HG02571 (cell line): ENCODE data around the gene PACRGL.

ENCODE experiments used
- ATAC-seq: cut with Tn5 transposase; IDR thresholded peaks from one replicate; pipeline ENCODE4 v1.9.1; 2021; ENCODE audit warnings: mild to moderate bottlenecking, moderate library complexity; ENCODE audit not compliant: unreplicated experiment

Gene PACRGL

DNA sequence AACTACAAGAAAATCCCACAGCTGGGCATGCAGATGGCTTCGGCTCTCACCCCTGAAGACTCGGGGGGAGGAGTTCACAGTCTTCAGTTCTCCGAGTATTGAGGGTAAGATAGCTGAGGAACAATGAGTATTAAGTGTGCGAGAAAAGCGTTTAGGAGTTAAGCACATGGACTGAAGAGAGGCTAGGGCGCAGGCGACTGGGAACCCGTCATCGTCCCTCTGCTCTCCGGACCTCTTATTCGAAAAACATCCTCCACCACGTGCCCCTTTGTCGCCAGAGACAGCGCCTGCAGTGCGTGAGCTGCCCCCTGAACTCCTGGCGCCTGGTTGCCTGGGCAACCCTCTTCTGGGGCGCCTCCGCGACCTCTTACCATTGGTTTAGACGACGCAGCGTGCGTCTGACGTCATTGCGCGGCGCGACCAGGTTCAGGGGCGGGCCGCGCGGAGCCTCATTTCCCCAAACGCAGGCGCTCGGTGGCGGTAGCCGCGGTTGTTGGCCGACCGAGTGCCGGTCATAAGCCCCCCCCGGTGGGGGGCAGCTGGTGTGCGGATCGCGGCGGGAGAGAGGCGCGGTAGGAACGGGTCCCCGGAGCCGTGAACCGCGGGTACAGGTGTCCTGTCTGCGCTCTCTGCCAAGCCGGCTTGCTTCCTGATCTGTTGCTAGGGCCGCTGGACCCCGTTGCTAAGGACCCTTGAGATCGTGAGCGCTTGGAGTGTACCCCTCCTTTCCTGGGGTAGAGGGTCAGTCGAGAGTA, at the start of gene PACRGL:
Gene PACRGL (plus strand): TSS at position 452 of the 755 bp plus-strand sequence. CDS start 4,024 bp downstream, outside the sequence.
- peak; percentile 100 for ATAC-seq

DNA sequence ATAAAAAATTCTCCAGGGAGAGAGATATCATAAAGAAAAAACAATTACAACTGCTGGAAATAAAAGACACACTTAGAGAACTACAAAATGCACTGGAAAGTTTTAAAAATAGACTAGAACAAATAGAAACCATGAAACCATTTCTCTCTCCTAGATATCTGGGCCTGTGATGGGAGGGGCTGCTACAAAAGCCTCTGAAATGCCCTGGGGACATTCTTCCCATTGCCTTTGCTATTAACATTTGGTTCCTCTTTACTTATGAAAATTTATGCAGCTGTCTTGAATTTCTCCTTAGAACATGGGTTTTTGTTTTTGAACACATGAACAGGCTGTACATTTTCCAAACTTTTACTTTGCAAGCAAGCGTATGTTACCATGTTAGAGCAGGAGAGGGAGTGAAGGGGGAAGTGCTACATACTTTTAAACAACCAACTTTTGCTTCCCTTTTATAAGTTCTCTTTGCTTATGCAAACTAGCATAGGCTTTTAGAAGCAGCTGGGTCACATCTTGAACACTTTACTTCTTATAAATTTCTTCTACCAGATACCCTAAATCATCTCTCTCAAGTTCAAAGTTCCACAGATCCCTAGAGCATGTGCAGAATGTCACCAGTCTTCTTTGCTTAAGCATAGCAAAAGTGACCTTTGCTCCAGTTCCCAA, 47.9 kb upstream of the PACRGL start:
- no peak for ATAC-seq

DNA sequence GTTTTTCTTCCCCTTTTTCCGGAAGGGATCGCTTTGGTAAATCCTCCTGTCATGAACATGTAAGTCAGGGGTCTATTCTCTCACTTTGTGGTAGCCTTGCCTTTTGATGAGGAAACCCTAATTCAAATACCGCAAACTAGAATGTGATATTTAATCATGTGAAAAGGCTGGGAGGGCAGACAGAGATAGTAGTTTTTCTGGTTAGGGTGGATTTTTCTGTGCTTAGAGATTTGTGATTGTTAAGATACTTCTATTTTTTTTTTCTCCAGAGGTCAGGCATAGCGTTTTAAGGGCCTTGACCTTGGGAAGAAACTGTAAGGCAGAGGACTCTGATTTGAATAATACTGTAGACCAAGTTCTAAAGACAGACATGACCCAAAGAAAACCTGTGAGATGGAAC, 41.8 kb upstream of the PACRGL start:
- no peak for ATAC-seq

- ATAC-seq: no peak
Observed at GRCh38 chr4:20662851-20663250, 37.4 kb upstream of the PACRGL start.

DNA sequence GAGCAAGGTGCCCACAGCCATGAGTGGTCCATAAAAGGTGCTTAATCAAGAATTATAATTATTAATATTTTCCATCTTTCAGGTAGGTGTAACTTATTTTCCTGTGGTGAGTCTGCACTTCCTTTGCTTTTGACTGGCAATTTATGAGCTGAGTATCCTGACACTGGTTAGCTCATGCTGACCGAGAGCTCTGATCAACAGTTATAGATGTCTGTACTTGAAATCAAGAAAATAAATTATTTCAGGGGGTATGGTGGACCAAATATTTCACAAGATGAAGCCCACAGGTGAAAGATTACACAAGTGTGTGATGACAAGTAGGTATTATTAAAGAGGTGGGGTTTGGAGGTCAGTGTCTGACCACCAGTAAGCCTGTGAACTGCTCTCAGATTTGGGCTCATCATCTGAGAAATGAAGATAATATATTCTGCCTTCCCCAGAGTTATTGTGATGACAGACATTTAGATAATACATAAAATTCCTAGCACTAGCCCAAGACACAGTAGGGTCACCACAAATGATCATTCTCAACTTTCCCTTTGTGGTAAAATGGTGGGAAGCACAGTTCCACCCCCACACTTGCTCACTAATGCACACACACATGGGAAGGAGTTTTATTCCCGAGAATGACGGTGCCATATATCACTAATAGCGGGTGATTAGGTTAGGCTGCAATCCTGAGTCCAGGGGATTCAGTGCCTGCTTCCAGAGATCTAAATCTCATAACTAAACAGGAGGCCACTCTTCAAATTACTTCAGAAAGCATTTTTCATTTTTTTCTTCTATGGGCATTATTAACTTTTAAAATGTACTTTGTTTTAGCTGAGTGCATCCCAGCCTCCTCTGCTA, 34.0 kb upstream of the PACRGL start:
- ATAC-seq: no peak

DNA sequence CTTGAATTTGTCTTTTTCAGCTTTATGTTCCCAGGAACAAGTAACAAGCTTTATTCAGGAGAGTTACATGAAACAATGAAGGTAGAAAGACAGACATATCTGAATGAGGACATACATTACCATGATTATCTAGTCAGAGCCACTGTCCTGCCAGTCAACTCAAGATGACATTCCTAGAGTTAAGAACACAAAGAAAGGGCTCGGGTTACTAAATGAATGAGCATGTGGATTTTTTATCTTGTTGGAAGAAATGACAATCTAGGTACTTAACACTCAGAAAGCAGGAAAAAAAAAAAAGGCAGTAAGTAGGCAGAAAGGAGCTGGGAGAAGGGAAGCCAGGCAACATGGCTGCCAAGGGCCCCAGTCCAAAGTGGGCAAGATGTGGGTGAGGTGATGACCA, 28.0 kb upstream of the PACRGL start:
- no peak for ATAC-seq

GRCh38 chr4:20675786-20676185, 24.5 kb upstream of the PACRGL start:
- no peak for ATAC-seq

DNA sequence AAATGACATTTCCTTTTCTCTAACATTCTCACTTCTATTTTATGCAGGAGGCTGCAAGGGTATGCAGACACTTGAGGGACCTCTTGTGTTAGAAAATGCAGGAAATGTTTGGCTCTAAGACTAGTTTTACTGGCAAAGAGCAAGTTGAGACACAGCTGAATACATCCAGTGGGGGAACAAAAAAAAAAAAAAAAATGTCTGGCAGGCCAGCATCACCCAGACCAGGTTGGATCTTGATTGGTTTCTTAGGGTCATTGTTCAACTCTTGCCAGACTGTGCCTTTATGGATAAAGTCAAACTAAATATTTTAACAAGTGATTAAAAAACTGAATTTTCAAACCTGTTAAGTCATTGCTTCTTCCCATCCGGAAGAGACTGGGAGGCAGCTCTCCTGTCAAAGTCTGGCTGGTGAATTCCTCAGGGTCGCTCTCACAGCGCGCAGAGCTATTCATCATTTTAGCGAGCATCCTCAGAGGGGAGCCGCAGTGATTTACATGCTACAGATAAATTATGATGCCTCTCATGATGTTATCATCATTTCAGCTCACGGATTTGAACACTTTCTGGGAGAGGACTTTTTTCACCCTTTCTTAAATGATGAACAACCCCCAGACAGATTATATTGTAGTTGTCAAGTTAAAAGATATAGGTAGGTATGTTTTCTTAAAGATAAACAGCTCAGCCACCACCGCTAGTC, 23.6 kb upstream of the PACRGL start:
- ATAC-seq: no peak

DNA sequence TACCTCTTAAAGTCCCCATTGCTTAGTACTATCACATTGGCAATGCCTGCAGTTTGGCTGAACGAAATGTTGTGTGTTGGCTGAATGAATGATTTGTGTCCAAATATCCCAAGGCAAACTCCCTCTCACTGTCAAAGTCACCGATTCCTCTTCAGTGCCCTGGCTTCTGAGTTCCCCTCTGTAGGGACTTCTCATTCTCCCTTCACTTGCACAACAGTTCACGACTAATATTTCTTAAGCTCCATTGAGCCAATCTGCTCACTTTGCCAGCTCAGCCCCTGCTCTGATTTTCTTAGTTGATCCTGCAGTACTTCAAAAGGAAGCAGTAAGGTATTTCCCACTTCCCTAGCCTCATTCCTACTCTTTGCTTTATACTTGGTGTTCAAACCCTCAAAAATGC, 21.9 kb upstream of the PACRGL start:
- no peak for ATAC-seq

GRCh38 chr4:20679951-20680350, 20.3 kb upstream of the PACRGL start:
- ATAC-seq: no peak

GRCh38 chr4:20680736-20681135, 19.5 kb upstream of the PACRGL start:
- no peak for ATAC-seq

- no peak for ATAC-seq
Observed at GRCh38 chr4:20681271-20681670, 19.0 kb upstream of the PACRGL start.

GRCh38 chr4:20682853-20683252, 17.4 kb upstream of the PACRGL start:
- ATAC-seq: no peak

GRCh38 chr4:20683766-20684165, 16.5 kb upstream of the PACRGL start:
- no peak for ATAC-seq

GRCh38 chr4:20684852-20685763, 15.2 kb upstream of the PACRGL start:
- no peak for ATAC-seq

- ATAC-seq: no peak
Observed at GRCh38 chr4:20687864-20688263, 12.4 kb upstream of the PACRGL start.

GRCh38 chr4:20696815-20697214, 3.4 kb upstream of the PACRGL start:
- ATAC-seq: no peak

DNA sequence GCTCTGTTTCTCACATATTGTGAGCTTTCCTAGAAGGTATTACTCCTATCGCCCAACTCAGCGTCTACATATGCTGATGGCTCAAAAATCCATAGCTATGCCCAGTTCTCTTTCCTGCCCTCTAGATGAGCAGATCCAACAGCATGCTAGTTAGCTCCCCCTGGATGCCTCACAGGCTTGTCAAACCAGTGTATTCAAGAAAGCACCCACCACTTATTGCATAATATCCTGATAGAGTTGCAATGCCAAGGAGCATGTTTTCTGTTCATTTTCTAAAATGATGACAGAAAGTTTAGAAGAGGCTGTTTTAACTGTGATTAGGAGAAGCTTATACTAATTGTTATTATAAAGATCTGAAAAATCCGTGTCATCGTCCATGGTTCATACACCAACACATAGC, 1.9 kb upstream of the PACRGL start:
- no peak for ATAC-seq

DNA sequence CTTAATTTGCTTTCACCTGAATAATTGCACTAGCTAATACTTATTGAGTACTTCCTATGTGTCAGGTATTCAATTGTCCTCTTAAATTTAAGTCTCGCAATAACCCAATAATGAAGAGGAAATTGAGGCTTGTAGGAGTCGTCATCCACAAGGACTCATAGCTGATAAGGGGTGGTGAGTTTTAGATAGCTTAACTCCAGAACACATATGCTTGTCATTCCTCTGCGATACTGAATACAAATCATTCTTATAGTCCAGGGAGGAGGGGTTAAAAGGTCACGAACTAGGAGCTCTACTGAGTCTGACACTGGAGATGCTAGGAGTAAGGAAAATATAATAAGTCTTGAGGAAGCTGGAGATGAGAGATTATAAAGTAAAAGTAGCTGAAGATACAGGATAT, 1.4 kb upstream of the PACRGL start:
- ATAC-seq: no peak

- ATAC-seq: no peak
Observed at GRCh38 chr4:20711335-20711734, 11.1 kb downstream of the PACRGL start.
